Ishikawa (cell line): Measurements from ENCODE around the gene NCAPH2.
A peak's percentile ranks its signal among the peaks of the same experiment; 100 is the strongest.

Experiments used
- CEBPB ChIP-seq: IDR thresholded peaks from 2 replicates; pipeline ENCODE4 v1.6.1; 2012
- CREB1 ChIP-seq: IDR thresholded peaks from 2 replicates; pipeline ENCODE4 v1.6.1; 2012; ENCODE audit warnings: low read depth
- EGR1 ChIP-seq: IDR thresholded peaks from 2 replicates; pipeline ENCODE4 v1.6.1; 2012
- FOXM1 ChIP-seq: IDR thresholded peaks from 2 replicates; pipeline ENCODE4 v1.6.1; 2012; ENCODE audit warnings: low read depth, borderline replicate concordance
- MAX ChIP-seq: IDR thresholded peaks from 2 replicates; pipeline ENCODE4 v1.6.1; 2012
- NFIC ChIP-seq: IDR thresholded peaks from 2 replicates; pipeline ENCODE4 v1.6.1; 2012
- RAD21 ChIP-seq: IDR thresholded peaks from 2 replicates; pipeline ENCODE4 v1.6.1; 2012; ENCODE audit warnings: low read depth
- REST ChIP-seq: IDR thresholded peaks from 2 replicates; pipeline ENCODE4 v1.6.1; 2012; ENCODE audit warnings: low read depth, mild to moderate bottlenecking
- TAF1 ChIP-seq: IDR thresholded peaks from 2 replicates; pipeline ENCODE4 v1.6.1; 2012; ENCODE audit warnings: low read depth, mild to moderate bottlenecking
- TCF12 ChIP-seq: IDR thresholded peaks from 2 replicates; pipeline ENCODE4 v1.6.1; 2012; ENCODE audit warnings: low read depth
- TEAD4 ChIP-seq: IDR thresholded peaks from 2 replicates; pipeline ENCODE4 v1.6.1; 2012
- USF1 ChIP-seq: IDR thresholded peaks from 2 replicates; pipeline ENCODE4 v1.6.1; 2012
- YY1 ChIP-seq: IDR thresholded peaks from 2 replicates; pipeline ENCODE4 v1.6.1; 2012; ENCODE audit warnings: low read depth
- ZBTB7A ChIP-seq: IDR thresholded peaks from 2 replicates; pipeline ENCODE4 v1.6.1; 2012; ENCODE audit warnings: low read depth

NCAPH2 gene

GRCh38 chr22:50505776-50506610 lies 2.0 kb upstream of the NCAPH2 start:
- TF ChIP-seq YY1 (no peak), REST (no peak), CEBPB (no peak), TEAD4 (no peak)

- no peak for TF ChIP-seq TEAD4
- no peak for TF ChIP-seq TAF1
- no peak for TF ChIP-seq NFIC
- no peak for TF ChIP-seq RAD21
- TF ChIP-seq TCF12, result no peak
- TF ChIP-seq REST, result no peak
- no peak for TF ChIP-seq FOXM1
- no peak for TF ChIP-seq EGR1
- no peak for TF ChIP-seq MAX
- no peak for TF ChIP-seq YY1
- TF ChIP-seq ZBTB7A, result no peak
These were observed 1.2 kb upstream of the NCAPH2 start for GRCh38 chr22:50506611-50507420.

GRCh38 chr22:50507421-50507990 lies 518 bp upstream of the NCAPH2 start, which contains the start of gene LMF2:
Gene LMF2, minus strand, starts transcription at chr22:50507702. Its CDS starts 27 bp downstream, at chr22:50507675.
- TF ChIP-seq YY1, result peak; percentile 79
- TF ChIP-seq CEBPB, result no peak

GRCh38 chr22:50508897-50509296 lies 873 bp downstream of the NCAPH2 start:
- TF ChIP-seq YY1 (no peak), REST (no peak), TEAD4 (no peak), CEBPB (no peak)

- no peak for TF ChIP-seq MAX
- no peak for TF ChIP-seq CREB1
- TF ChIP-seq RAD21, result no peak
- no peak for TF ChIP-seq USF1
- no peak for TF ChIP-seq EGR1
- no peak for TF ChIP-seq ZBTB7A
- TF ChIP-seq CEBPB, result no peak
These were observed 5.2 kb downstream of the NCAPH2 start for GRCh38 chr22:50513175-50513574.
